Measurements from ENCODE around the gene GDF15.

GRCh38 chr19:18412610-18413239, 26.8 kb downstream of the GDF15 start:
- no peak for TF ChIP-seq CTCF (IDR thresholded peaks at IDR 0.05)
- no peak for TF ChIP-seq POLR2A (IDR thresholded peaks at IDR 0.05)

Measured in lower leg skin (tissue), 3 donors.